PC-9 (cell line): ENCODE data around the gene IGFBP4.

Experiments
- CTCF ChIP-seq: fragments of 200-600 bp; sonication (generic); conservative IDR thresholded peaks from 2 replicates; pipeline ENCODE4 v1.6.1; 2017; ENCODE audit warnings: mixed run types, antibody characterized with exemption, mild to moderate bottlenecking, moderate library complexity
- EZH2 ChIP-seq: fragments of 200-600 bp; sonication (generic); IDR thresholded peaks from 2 replicates; pipeline ENCODE4 v1.8.0; 2017; ENCODE audit warnings: antibody characterized with exemption, low read depth

GRCh38 chr17:40459636-40460603 lies 16.7 kb downstream of the IGFBP4 start:
- TF ChIP-seq CTCF = no peak
- TF ChIP-seq EZH2 = no peak
